Fibroblast of villous mesenchyme (primary cell): ENCODE measurements around the gene NCOR1. TPM values are rescaled to one million over a fixed set of nuclear protein-coding genes. Genes with fewer than 3 reads are reported as not detected.
A peak's percentile ranks its signal among the peaks of the same experiment; 100 is the strongest.
"Not testable (repeated sequence)": the region's sequence is repeated elsewhere in the genome, so short reads cannot be mapped to it uniquely, and the experiment has no call there.

Experiments used
- DNase-seq: peaks from one replicate; pipeline ENCODE4 v3.0.0-alpha.2; 2010; ENCODE audit warnings: low read depth
- H3K4me3 ChIP-seq: 2 replicates; pipeline ENCODE4 v1.5.1; 2011; ENCODE audit warnings: low read depth, mild to moderate bottlenecking, low read length
- total RNA-seq: library from RNA; depleted of rRNA; stranded (reverse); fragments of >200 nt; gene quantifications from 2 replicates; pipeline ENCODE4 v1.2.3, GENCODE V29; 2012
- TF ChIP-seq, protein P1 (sequence below): IDR thresholded peaks from 2 replicates; pipeline ENCODE4 v1.5.1; 2012; ENCODE audit warnings: low read depth, mild to moderate bottlenecking, low read length; ENCODE audit not compliant: insufficient read depth

NCOR1 gene
- total RNA-seq, 1 donor, result 83.3 TPM

DNA sequence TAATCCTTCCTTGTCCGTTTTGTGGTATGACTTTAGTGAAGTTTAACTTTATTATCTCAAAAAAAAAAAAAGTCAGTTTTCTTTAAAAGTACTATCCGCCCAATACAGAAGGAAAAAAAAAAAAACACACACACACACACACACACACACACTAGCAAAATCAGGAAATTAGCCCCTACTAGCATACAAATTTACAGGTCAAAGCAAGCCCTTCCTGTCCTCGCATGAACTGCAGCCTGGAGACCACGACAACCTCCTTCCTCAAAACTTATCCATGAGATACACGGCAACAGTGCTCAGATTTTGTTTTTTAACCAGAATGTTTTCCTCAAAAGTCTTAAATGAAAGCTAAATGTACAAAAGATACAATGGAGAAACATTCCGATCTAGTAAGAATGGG, 16.2 kb downstream of the NCOR1 start:
- peak; percentile 24 for DNase-seq
- TF ChIP-seq, protein P1, sequence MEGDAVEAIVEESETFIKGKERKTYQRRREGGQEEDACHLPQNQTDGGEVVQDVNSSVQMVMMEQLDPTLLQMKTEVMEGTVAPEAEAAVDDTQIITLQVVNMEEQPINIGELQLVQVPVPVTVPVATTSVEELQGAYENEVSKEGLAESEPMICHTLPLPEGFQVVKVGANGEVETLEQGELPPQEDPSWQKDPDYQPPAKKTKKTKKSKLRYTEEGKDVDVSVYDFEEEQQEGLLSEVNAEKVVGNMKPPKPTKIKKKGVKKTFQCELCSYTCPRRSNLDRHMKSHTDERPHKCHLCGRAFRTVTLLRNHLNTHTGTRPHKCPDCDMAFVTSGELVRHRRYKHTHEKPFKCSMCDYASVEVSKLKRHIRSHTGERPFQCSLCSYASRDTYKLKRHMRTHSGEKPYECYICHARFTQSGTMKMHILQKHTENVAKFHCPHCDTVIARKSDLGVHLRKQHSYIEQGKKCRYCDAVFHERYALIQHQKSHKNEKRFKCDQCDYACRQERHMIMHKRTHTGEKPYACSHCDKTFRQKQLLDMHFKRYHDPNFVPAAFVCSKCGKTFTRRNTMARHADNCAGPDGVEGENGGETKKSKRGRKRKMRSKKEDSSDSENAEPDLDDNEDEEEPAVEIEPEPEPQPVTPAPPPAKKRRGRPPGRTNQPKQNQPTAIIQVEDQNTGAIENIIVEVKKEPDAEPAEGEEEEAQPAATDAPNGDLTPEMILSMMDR, result no peak
- H3K4me3 ChIP-seq, result no peak overlapping the region

DNA sequence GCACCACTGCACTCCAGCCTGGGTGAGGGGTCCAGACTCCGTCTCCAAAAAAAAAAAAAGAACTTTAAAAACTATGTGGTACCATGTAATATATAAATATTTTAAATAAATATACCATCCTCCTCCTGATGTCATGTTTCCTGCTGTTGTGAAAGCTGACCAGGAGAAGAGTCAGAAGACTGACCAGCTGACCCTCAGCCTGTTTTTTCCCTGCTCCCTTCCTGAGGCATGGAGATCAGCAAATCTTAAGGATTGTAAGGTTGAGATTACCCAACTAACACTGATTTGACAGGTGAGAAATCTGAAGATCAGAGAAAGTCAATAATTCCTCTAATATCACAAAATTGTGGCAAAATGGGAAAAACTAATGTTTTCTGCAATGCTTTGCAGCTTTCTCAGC, 18.1 kb downstream of the NCOR1 start:
- TF ChIP-seq, protein P1, result no peak
- peak; percentile 32 for DNase-seq
- no peak overlapping the region for H3K4me3 ChIP-seq

DNA sequence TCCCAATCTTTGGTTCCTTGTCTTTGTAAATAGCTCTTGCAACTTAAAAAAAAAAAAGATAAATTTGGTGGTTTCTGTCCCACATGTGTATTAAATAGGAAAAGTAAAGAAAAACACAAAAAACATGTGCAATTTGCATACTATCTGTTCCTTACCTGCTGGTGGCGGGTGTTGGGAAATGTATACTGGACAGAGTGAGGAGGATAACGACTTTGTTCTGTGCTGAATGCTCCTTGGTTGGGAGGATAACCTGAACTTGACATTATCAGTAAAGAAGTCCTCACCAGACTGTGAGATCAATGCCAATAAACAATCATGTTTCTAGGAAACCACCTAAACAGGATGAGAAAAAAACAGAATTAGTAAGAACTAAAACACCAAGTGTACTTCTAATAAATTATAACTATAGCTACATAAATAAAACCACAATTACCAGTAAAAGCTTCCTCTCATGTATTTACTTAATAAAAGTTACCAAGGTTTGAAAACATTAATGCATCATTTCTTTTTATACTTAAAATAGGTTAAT, 21.0 kb downstream of the NCOR1 start:
- not testable (repeated sequence) for H3K4me3 ChIP-seq, DNase-seq

DNA sequence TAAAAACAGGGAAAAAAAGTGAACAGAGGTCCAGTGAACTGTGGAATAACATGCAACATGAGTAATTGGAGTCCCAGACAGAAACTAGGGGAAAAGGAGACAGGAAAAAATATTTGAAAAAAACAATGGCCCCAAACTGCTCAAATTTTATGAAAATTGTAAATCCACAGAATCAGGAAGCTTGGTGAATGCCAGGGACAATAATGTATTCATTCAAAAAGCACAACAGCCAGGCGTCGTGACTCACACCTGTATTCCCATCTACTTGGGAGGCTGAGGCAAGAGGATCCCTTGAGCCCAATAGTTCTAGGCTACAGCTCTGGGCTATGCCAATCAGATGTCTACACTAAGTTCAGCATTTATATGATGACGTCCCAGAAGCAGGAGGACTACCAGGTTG, 23.7 kb downstream of the NCOR1 start:
- no peak overlapping the region for H3K4me3 ChIP-seq
- TF ChIP-seq, protein P1, result no peak
- no peak for DNase-seq

DNA sequence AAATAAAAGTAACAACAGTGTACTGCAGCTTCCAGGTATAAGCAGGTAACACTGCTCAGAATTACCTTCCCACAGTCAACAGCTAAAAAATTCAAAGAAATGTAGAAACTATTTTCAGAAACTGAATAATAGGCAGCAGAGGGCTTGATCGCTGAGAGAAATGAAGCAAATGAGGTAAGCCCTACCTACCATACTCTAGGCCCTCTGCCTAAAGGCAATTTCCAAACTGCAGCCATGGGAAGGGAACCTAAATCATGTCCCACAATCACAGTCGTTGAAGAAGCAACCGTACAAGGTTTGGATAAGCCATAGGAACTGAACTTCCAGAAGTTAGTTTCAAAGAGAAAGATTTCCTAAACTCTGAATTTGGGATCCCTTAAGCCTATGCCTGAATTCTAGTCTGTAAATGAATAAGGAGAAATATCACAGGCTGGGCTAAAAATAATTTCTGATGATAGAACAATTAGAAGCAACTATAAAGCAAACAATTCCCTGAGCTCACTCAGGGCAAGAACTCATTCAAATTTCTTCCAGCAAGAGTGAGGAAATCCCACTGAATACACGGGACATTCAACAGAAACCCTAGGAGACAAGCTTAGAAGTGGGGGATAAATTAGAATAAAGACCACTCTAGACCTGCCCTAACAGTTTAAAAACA, 24.5 kb downstream of the NCOR1 start:
- DNase-seq, result no peak
- TF ChIP-seq, protein P1, result no peak
- no peak overlapping the region for H3K4me3 ChIP-seq

DNA sequence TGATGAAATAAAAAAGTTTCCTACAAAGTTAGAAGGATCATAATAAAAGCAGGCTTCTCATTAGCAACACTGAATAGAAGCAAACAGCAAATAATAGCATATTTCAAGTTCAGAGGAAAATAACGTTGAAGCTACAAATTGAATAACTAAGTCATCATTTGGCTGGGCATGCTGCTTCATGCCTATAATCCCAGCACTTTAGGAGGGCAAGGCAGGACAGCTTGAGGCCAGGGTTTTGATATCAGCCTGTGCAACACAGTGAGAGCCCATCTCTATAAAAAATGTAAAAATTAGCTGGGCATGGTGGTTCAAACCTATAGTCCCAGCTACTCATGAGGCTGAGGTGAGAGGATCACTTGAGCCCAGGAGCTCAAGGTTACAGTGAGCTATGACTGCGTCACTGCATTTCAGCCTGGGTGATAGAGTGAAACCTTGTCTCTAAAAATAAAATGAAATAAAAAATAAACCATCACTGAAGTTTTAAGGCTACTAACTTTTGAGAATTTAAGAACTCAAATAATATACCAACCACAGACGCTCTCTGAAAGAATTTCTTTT, 25.5 kb downstream of the NCOR1 start:
- no peak for DNase-seq
- TF ChIP-seq, protein P1, result no peak
- no peak overlapping the region for H3K4me3 ChIP-seq

DNA sequence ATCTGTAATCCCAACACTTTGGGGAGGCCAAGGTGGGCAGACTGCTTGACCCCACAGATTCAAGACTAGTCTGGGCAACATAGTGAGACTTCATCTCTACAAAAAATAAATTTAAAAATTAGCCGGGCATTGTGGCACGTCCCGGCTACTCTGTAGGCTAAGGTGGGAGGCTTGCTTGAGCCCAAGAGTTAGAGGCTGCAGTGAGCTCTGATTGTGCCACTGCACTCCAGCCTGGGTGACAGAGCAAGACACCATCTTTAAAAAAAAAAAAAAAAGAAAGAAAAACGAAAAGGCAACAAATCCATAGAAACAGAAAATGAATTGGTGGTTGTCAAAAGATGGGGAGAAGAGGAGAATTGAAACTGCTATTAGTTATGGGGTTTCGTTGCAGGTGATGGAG, 27.7 kb downstream of the NCOR1 start:
- TF ChIP-seq, protein P1, result no peak
- H3K4me3 ChIP-seq, result no peak overlapping the region
- DNase-seq, result no peak
